Astrocyte (in vitro differentiated cells and primary cell): ENCODE data around the gene SHROOM2.

Experiments used
- EZH2 ChIP-seq: IDR thresholded peaks from 2 replicates; pipeline ENCODE4 v1.6.1; 2012; ENCODE audit warnings: mild to moderate bottlenecking, low read length, inconsistent platforms; ENCODE audit not compliant: insufficient read depth
- TF ChIP-seq, protein P1 (sequence below): IDR thresholded peaks from 2 replicates; pipeline ENCODE4 v1.5.1; 2011; ENCODE audit warnings: low read depth, mild to moderate bottlenecking, inconsistent platforms, low read length, moderate library complexity; ENCODE audit not compliant: insufficient read depth

DNA sequence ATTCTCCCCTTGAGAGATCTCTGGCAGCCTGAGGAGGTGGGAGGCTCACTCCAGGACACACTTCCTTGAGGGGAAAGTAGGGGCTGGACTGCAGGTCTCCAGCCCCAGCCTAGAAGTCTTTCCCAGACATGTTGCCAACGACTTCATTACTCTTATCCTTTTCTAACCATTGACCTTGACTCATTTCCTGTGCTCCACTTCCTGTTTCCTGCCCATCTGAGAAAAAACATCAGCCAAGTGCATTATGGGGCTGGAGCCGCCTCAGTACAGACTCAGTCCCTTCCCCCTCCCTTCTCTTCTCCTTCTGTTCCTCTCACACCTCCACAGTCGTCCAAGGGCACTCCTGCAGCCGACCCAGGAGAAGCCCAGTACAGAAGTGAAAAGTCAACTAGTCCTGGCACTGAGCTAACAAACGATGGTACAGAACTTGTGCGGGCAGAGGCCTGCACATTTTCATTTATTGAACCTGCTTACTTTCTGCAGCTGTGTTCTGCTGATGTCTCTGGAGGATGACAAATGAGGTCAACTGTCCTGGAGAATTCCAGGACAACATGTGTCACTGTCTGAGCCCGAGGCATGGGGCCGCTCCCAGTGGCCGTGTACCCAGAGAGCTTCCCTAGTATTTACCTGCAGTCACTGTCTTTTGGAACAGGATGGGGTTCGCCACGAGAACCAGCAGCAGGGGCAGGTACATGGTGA, 40.7 kb upstream of the SHROOM2 start:
- TF ChIP-seq, protein P1, sequence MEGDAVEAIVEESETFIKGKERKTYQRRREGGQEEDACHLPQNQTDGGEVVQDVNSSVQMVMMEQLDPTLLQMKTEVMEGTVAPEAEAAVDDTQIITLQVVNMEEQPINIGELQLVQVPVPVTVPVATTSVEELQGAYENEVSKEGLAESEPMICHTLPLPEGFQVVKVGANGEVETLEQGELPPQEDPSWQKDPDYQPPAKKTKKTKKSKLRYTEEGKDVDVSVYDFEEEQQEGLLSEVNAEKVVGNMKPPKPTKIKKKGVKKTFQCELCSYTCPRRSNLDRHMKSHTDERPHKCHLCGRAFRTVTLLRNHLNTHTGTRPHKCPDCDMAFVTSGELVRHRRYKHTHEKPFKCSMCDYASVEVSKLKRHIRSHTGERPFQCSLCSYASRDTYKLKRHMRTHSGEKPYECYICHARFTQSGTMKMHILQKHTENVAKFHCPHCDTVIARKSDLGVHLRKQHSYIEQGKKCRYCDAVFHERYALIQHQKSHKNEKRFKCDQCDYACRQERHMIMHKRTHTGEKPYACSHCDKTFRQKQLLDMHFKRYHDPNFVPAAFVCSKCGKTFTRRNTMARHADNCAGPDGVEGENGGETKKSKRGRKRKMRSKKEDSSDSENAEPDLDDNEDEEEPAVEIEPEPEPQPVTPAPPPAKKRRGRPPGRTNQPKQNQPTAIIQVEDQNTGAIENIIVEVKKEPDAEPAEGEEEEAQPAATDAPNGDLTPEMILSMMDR, result no peak
- TF ChIP-seq EZH2, result no peak
